Hepatocyte (in vitro differentiated cells): ENCODE results near the gene SULT1C3.

Experiments used
- EZH2 ChIP-seq: fragments of 200-600 bp; sonication (generic); IDR thresholded peaks from 2 replicates; pipeline ENCODE4 v1.6.1; 2016; ENCODE audit warnings: antibody characterized with exemption, mild to moderate bottlenecking, borderline replicate concordance
- EZH2phosphoT487 ChIP-seq: fragments of 200-600 bp; sonication (generic); IDR thresholded peaks from one replicate; pipeline ENCODE4 v1.6.1; 2018; ENCODE audit warnings: antibody characterized with exemption, mild to moderate bottlenecking, low read depth, moderate library complexity; ENCODE audit not compliant: unreplicated experiment, severe bottlenecking
- TF ChIP-seq, protein P1 (sequence below): fragments of 200-600 bp; sonication (generic); IDR thresholded peaks from 2 replicates; pipeline ENCODE4 v1.5.1; 2016; ENCODE audit warnings: antibody characterized with exemption, mild to moderate bottlenecking; ENCODE audit not compliant: poor library complexity

DNA sequence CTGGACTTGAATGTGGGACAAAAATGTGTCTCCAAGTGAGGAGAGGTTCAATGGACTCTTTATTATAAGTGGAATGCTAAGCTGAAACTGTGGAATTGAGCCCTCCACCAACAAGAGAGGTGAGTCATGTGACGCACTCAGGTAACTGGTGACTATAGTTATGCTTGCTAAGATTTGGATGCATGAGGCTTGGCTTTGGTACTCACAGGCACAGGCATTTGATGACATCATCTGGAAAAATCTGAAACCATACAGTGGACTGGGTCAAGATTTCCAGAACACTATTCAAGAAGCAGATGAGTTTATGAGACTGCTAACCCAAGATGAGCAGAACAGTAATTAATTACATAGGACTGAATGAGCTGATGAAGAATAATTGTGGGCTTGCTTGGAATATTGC lies 15.7 kb upstream of the SULT1C3 start:
- TF ChIP-seq, protein P1, sequence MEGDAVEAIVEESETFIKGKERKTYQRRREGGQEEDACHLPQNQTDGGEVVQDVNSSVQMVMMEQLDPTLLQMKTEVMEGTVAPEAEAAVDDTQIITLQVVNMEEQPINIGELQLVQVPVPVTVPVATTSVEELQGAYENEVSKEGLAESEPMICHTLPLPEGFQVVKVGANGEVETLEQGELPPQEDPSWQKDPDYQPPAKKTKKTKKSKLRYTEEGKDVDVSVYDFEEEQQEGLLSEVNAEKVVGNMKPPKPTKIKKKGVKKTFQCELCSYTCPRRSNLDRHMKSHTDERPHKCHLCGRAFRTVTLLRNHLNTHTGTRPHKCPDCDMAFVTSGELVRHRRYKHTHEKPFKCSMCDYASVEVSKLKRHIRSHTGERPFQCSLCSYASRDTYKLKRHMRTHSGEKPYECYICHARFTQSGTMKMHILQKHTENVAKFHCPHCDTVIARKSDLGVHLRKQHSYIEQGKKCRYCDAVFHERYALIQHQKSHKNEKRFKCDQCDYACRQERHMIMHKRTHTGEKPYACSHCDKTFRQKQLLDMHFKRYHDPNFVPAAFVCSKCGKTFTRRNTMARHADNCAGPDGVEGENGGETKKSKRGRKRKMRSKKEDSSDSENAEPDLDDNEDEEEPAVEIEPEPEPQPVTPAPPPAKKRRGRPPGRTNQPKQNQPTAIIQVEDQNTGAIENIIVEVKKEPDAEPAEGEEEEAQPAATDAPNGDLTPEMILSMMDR = no peak
- TF ChIP-seq EZH2phosphoT487 (no peak), EZH2 (no peak)
